HG03159 (cell line): ENCODE results near the gene HRAS.

Experiments used
- ATAC-seq: cut with Tn5 transposase; IDR thresholded peaks from one replicate; pipeline ENCODE4 v1.9.1; 2021; ENCODE audit warnings: mild to moderate bottlenecking, moderate library complexity; ENCODE audit not compliant: unreplicated experiment

HRAS gene

DNA sequence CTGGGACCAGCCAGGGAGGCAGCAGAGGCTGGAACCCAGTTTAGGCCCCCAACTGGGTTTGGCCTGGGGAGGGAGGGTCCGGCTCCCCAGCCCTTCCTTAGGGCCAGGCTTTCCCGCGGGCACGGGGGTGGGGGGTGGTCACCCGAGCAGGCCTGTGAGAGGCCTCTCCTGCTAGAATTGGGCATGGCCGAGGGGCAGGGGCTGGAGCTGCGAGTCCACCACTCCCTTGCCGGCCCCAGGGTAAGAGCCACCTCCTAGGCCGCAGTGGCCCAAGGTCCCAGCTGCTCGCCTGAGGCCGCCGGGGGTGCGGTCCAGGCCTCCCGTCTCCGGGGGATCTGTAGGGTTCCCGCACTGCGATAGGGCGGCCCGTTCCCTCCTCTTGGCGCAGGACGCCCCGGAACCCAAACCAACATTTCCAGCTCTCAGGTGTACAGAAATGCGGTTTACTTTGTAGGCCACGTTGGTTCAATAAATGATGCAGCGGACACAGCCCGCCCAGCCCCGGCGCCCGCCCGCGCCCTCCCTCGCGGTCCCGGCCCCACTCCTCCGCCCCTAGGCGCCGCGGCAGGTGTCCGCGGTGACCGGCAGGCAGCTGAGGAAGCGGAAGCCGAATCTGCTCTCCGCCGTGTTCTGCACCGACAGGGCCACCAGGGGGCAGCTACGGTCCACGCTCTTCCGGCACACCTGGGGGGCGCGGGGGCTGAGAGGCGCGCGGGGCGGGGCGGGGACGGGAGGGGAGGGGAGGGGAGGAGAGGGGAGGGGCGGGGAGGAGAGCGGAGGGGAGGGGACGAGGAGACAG lies 19.3 kb upstream of the HRAS start:
- ATAC-seq = no peak

DNA sequence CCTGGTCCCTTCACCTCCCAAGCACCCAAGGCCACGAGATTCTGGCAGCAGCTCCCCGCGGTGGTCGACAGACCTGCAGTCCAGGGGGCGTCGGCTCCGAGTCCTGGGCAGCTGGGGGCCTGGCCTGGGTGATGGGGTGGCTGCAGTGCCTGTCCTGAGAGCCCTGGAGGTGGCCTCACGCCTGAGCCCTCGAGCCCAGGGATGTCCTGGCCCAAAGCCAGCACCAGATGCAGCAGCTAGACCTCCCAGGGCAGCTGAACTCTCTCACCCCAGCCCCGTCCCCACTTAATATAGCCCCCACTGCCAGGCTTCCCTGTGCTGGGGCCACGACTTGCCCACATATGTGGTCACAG lies 18.6 kb upstream of the HRAS start:
- no peak for ATAC-seq

DNA sequence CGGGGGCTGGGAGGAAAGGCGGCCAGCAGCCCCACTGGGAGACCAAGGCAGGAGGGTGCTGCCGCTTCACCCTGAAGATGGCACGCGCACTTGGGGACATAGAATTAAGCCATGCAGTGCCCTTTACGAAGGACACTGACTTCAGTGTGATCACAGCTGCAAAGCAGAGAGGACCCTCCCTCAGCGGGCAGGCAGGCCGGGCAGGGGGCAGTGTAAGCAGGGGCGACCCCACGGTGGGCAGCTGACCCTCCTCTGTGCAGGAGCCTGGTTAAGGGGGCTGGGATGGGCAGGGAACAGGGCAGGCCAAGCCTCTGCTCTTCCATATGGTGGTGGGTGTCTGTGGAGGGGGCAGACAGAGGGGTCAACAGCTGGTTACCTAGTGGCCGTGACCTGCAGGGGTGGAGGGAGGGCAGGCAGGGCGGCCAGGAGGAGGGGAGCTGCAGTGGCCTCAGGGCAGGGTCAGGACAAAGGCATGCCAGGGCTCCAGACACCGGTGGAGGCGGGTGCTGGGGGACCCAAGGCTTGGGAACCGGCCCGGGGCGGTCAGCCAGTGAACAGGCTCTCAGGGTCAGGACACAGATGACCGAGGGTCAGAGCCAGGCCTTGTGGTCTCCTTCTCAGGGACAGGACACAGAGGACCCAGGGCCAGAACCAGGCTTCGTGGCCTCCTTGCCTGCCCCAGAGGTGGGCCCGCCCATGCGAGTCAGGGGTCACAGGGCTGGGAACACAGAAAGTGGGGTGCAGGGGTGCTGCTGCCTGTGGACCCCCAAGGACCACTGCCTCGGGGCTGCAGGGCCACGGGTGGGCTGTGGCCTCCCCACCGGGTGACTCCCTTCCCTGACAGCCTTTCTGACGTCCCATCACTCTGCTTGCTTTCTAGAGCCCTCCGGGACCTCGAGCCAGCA lies 18.0 kb upstream of the HRAS start:
- no peak for ATAC-seq

DNA sequence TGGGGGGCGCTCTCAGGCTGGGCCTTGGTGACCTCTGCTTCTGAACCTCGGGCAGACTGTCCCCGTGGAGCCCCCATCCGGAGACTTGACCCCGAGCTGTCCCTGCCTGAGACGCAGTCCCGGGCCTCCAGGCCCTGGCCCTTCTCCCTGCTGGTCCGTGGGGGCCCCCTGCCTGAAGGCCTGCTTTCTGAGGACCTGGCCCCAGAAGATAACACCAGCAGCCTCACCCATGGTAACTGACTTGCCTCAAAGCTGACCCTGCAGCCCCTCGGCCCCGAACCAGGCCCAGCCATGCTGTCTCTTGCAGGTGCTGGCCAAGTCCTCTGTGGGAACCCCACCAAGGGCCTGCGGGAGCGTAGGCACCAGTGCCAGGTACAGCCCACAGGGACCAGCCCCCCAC lies 16.2 kb upstream of the HRAS start:
- no peak for ATAC-seq

DNA sequence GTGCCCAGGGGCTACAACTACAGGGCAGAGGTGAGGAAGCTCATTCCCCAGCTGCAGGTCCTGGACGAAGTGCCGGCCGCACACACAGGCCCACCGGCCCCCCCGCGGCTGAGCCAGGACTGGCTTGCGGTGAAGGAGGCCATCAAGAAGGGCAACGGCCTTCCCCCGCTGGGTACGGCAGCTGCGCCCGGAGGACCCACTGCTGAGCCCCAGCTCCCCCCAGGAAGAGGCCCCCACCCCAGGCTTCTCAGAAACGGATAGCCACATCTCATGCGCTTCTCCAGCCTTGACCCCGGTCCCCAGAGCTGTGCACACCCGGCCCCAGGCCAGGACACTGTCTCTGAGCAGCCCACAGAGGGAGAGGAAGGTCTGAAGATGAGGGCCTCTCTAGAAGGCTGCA lies 15.8 kb upstream of the HRAS start:
- ATAC-seq = no peak

DNA sequence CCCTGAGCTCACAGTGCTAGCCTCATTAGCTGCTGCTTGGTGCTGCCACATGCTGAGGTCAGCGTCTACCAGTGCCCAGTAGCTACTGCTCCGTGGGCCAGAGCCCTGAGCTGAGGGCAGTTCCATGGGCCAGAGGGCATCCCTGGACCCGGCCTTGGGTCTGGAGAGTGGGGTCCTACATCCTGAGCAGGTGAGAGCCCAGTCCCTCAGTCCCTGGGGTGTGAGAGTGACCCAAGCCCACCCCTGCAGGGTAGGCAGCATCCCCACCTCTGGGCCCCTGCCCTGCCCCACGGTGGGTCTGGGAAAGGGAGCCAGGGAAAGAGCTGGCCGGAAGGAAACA lies 15.3 kb upstream of the HRAS start:
- no peak for ATAC-seq

DNA sequence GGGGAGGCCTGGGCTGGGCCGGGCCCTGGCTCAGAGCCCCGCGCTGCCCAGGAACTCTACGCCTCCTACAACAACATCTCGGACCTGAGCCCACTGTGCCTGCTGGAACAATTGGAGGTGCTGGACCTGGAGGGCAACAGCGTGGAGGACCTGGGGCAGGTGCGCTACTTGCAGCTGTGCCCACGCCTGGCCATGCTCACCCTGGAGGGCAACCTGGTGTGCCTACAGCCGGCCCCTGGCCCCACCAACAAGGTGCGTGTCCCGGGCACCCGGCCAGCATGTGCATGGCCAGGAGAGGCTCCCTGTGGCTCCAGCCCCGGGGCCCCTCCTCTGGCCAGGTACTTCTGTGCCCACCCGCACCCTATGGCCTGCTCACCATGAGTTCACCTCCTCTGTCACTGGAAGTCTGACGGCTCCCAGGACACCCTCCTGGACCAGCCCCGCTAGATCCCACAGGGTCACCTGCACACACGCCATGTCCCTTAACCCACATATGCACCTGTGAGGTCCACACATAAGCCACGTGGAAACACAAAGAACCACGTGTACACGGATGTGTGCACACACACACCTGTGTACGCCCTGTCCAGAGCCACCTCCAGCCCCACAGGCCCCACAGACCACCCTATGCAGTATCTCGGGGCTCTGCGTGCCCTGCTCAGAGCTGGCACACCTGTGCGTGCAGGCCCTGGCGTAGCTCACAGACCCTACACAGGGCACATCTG lies 14.8 kb upstream of the HRAS start:
- ATAC-seq = no peak

DNA sequence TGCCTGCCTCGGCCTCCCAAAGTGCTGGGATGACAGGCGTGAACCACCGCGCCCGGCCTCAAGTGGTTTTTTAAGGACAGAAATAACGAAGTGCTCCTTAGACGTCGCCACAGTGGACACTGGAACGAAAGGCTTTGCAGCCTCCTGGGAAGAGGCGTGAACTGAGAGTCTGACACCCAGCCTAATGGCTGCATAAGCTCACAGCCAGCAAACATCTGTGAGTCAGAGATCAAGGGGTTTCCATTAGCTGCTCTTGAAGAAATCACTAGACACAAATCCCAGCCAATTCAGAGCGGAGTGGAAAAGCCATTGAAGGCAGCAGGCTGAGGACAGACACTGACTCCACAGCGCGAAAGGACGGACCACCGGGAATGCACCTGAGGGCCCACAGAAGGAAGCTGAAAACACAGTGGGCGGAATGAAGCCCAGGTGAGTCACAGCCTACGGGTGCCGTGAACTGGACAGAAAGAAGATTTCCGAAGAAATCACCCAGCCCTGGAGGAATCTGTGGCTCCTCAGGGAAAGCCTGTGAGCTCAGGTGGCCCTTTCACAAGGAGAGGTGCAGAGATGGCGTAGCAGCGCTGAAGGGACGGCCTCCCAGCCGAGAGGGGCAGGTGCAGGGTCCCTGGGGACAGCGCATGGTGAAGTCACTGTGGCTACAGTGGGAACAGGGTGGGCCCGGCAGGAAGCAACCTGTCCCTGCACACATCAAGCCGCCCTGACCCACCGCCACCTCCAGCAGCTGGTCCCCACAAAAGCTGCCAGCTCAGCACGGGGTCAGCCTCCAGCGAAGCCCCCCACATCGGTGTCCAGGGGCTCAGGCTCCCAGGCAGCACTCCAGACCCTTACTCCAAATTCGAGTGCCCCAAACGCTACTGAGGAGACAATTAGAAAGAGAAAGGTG lies 13.6 kb upstream of the HRAS start:
- no peak for ATAC-seq

DNA sequence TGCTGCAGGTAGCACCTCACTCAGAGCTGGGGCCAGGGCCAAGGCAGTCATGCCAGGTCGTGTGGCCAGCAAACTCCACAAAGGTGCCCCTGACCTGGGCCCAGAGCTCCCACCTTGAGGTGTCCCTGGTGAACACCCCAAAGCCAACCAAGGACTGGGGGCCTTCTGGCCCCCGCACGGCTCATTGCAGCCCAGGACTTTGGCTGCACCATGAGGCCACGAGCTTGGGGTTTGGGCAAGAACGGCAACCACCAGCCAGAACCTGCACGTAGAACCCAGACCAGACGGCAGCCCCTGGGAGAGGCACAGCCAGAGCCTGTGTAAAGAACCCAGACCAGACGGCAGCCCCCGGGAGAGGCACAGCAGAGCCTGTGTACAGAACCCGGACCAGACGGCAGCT lies 9.8 kb upstream of the HRAS start:
- no peak for ATAC-seq

DNA sequence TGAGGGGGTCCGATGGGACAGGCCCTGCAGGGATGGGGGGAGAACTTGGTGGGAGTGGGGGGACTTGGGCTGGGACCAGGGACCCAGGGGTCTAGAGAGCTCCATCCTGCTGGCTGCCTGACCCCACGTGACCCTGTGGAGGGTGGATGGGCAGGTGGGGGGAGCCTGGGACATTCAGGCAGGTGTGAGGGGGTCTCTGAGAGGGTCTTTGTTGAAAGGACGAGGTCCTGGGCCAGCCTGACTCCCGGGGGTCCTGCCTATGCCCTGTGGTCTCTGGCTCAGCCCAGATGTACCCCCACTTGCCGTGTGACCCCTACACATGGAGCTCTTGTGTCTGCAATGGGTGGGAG lies 9.4 kb upstream of the HRAS start:
- no peak for ATAC-seq

DNA sequence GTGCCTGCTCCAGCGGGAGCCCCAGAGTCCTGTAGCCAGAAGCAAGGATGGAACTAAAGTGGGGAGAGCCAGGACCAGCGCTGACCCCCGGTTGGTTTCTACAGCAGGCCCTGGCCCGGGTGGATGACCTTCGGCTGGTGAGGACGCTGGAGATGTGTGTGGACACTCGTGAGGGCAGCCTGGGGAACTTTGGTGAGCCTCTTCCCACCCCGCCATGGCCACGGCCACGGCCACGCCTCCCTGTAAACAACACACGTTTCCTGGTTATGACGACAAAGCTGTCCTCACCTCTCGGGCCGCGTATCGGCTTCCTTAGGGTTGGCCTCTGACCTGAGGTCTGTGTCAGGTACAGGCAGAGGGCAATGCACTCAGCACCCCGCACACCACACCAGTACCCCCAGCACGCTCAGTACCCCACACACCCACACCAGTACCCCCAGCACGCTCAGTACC lies 6.1 kb upstream of the HRAS start:
- no peak for ATAC-seq

DNA sequence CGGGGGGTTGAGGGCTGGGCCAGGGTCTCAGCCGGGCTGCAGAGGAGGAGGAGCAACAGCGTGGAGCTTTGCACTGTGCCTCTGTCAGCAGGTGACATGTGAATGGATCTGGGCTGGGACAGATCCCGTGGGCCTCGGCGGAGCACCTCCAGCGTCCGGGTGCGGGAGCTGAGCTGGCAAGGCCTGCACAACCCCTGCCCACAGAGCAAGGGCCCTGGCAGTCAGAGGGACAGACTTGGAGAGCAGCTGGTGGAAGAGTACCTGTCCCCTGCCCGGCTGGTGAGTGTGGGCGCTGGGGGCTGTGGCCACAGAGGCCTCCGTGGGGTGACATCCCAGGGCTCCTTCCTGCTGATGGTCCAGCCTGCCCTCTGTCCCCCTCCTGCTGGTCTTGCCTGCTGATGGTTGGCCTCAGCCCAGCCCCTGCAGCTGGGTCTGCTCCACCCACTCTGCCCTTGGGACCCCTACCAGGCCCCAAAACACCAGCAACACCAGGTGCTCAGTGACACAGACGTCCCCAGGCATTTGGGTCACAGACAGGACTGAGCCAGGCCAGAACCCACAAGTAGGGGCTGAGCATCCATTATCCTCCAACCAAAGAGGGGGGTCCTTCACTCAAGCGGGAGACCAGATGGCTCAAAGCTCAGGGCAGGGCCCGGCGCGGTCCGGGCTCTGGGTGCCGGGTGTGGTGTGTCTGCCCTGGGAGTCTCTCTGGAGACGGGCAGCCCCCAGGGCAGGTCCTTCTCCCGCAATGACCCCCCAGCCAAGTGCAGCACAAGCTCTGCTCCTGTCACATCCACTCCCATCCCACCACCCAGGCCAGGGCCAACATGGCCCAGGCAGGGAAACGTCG lies 5.4 kb upstream of the HRAS start:
- no peak for ATAC-seq

DNA sequence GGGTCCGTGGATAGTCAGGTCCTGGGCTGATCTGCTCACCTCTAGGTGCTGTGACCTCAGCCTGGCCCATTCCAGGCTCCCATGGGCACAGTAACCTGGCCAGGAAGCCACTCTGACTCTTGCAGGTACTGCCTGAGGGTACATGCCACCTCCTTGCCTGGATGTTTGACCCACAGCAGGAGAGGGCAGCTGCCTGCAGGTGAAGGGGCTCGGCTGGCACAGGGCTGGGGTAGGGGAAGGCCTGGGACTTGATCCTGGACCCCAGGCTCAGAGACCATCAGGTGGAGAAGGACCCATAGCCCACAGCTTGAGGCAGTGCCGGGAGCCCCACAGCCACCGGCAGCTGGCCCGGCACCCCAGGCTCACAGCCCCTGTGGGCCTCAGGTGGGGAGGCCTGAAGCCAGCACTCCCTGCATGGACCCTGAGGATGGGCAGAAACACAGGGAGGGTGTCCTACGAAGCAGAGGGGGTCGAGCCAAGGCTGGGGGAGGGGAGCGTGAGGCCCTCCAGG lies 4.7 kb upstream of the HRAS start:
- ATAC-seq = no peak

DNA sequence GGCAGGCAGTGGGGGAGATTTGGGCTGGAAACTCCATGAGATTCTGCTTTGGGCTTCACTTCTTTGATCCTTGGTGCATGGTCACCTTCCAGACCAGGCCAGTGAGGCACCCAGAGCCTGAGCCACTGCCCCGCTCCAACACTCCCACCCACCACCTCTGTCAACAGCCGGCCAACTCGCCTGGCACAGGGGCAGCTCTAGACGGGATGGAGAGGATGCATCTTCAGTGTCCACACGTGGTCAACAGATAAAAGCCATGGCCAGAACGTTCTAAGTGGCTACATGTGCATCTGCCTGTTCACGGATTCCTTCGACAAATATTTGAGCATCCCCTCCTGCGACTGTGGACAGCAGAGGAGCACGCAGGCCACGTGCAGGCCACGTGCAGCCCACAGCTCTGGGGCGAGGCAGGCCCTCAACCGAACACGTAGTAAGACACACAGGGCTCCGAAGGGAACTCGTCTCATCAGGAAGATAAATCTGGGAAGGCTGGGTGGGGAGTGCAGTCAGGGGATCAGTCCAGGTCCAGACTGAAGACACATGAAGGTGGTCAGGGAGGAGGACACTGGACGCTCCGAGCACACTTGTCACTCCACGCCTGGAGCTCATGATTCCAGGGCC lies 3.2 kb upstream of the HRAS start:
- ATAC-seq = no peak

DNA sequence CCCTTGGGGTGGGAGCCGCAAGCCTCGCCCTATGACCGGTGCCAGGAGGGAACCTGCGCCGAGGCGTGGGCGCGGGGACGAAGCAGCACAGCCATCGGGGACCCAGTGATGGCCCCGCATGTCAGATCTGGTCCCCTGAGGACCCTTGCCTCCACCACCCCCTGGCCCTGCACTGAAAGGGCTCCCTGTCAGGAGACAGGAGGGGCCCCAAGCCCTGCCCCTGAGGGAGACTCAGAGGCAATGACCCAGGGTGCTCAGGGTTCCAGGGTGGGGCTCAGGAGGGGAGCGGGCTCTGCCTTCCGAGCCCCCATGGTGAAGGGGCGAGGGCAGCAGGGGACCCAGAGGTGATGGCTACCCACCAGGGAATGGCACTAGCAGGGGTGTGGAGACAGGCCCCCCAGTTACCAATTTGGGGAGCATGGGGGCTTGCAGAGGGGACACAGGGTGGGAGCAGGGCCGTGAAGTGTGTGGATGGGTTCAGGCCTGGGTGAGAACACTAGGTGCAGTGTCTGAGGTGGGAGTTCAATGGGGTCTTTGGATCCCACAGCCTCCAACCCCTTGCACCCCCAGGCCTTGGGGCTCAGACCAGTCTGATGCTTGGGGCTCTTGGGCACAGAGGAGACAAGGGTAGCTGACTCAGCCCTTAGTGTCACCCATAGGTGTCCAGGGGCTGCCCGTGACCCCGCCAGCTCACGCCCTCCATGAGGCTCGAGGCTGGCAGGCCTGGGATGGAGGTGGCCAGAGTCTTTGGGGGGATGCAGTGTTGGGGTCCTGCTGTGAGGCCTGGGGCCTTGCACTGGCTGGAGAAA lies 2.5 kb upstream of the HRAS start:
- ATAC-seq = no peak

DNA sequence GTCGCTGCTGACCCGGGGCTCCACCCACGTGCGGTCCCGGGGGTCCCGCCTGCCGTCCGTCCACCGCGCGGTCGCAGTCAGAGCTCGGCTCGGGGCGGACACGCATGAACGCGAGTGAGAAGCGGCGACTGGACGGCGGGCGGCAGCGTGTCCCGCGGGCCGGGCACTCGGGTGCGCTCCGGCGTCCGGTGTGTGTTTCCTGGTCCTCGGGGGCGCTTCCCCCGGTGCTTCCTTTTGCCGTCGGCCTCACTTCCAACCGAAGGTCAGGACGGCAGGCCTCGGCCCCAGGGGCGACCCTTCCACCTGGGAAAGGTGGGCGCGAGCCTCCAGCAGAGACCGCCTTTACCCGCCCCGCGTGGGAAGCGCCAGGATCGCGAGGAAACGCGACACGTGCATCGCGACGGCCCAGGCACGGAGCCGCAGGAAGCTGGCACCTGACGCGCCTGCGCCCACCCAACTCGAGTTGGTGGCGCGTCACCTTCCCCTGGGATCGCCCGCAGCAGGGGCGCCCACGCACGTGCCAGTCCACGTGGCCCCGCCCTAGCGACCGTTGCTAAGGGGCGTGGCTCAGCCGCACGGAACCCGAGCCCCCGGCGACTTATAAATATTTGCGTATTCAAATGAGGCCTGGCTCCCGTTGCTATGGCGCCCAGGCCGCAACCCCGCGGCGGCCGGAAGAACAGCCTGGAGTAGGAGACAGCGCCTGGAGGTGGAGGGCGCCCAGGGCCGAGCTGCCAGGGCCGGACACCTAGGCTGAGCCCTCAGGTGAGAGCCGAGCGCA lies 1.7 kb upstream of the HRAS start, which contains the start of gene LRRC56:
Gene LRRC56 (plus strand): TSS at position 687 of the 781 bp plus-strand sequence. CDS start 3,158 bp downstream, outside the sequence.
- peak; percentile 61 for ATAC-seq

DNA sequence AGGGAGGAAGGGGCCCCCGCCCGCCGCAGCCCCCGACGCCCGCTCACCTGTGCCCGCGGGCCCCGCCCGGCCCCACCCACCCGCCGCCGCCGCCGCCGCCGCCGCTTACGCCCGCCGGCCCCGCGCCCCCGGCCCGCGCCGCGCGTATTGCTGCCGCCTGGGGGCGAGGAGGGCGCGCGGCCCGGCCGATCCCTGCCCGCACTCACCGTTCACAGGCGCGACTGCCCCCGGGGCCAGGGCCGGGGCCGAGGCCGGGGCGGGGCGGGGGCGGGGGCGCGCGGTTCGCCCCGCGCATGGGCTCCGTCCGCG lies 212 bp downstream of the HRAS start:
- peak; percentile 8 for ATAC-seq
